NB4 (cell line): Measurements from ENCODE around the gene ACOT4.
"Not testable (repeated sequence)": the region's sequence is repeated elsewhere in the genome, so short reads cannot be mapped to it uniquely, and the experiment has no call there.

ENCODE experiments used
- POLR2A ChIP-seq: IDR thresholded peaks from 2 replicates; pipeline ENCODE4 v1.6.1; 2011; ENCODE audit warnings: mild to moderate bottlenecking; ENCODE audit not compliant: insufficient read length; ENCODE audit errors: extremely low read depth
- TF ChIP-seq, protein P1 (sequence below): IDR thresholded peaks from one replicate; pipeline ENCODE4 v1.5.1; 2012; ENCODE audit warnings: low read depth, low read length

GRCh38 chr14:73558238-73558637 is 33.4 kb upstream of the ACOT4 start:
- TF ChIP-seq, protein P1, sequence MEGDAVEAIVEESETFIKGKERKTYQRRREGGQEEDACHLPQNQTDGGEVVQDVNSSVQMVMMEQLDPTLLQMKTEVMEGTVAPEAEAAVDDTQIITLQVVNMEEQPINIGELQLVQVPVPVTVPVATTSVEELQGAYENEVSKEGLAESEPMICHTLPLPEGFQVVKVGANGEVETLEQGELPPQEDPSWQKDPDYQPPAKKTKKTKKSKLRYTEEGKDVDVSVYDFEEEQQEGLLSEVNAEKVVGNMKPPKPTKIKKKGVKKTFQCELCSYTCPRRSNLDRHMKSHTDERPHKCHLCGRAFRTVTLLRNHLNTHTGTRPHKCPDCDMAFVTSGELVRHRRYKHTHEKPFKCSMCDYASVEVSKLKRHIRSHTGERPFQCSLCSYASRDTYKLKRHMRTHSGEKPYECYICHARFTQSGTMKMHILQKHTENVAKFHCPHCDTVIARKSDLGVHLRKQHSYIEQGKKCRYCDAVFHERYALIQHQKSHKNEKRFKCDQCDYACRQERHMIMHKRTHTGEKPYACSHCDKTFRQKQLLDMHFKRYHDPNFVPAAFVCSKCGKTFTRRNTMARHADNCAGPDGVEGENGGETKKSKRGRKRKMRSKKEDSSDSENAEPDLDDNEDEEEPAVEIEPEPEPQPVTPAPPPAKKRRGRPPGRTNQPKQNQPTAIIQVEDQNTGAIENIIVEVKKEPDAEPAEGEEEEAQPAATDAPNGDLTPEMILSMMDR: not testable (repeated sequence)
- TF ChIP-seq POLR2A: not testable (repeated sequence)
